Measurements from ENCODE around the gene IER3IP1. TPM values are rescaled to one million over a fixed set of nuclear protein-coding genes. Genes with fewer than 3 reads are reported as not detected.

The IER3IP1 gene
- polyA plus RNA-seq, 1 experiment = 11.1 TPM

DNA sequence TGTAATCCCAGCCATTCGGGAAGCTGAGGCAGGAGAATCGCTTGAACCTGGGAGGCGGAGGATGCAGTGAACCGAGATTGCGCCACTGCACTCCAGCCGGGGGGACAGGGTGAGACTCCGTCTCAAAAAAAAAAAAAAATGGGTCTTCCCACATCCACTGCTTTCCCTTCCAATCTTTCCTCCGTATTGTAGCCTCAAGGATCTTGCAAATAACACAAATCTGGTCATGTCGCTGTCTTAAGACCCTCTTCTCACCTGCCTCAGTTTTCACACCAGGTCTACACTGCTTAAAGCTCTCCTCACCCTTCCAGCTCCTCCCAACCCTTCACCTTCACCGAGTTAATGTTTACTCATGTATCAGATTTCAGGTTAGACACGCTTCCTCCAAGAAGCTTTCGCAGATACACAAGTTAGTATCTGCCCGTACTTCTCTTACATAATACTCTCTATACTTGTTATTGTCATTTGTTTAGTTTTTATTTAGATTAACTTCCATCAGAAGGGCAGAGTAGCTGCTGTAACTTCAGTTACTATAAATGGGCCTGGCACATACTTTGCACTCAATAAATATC, 1.5 kb downstream of the IER3IP1 start:
- H3K36me3 ChIP-seq (ENCODE audit: control insufficient read depth, insufficient read depth, low read length) = no peaks in the 10 kb centered on the region
- ChIA-PET POLR2A (no interaction called here), CTCF (interaction anchor here (0.8 to 1.2 kb wide), 2 partner anchors 24 to 62 kb away, joined by 3 read pairs; partner anchors contain the start of gene HDHD2)
- TF ChIP-seq, protein P1, sequence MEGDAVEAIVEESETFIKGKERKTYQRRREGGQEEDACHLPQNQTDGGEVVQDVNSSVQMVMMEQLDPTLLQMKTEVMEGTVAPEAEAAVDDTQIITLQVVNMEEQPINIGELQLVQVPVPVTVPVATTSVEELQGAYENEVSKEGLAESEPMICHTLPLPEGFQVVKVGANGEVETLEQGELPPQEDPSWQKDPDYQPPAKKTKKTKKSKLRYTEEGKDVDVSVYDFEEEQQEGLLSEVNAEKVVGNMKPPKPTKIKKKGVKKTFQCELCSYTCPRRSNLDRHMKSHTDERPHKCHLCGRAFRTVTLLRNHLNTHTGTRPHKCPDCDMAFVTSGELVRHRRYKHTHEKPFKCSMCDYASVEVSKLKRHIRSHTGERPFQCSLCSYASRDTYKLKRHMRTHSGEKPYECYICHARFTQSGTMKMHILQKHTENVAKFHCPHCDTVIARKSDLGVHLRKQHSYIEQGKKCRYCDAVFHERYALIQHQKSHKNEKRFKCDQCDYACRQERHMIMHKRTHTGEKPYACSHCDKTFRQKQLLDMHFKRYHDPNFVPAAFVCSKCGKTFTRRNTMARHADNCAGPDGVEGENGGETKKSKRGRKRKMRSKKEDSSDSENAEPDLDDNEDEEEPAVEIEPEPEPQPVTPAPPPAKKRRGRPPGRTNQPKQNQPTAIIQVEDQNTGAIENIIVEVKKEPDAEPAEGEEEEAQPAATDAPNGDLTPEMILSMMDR (IDR thresholded peaks at IDR 0.05; ENCODE audit: insufficient read depth, low read depth, low read length) = no peak
- no peak for DNase-seq (ENCODE audit: low read depth)
- no peaks in the 10 kb centered on the region; the same call in 1 of the 2 replicates for H3K27me3 ChIP-seq (ENCODE audit: control insufficient read depth, insufficient read depth, low read length)
- peak overlapping the region; percentile 95 for H3K4me3 ChIP-seq (ENCODE audit: low read depth, low read length)

DNA sequence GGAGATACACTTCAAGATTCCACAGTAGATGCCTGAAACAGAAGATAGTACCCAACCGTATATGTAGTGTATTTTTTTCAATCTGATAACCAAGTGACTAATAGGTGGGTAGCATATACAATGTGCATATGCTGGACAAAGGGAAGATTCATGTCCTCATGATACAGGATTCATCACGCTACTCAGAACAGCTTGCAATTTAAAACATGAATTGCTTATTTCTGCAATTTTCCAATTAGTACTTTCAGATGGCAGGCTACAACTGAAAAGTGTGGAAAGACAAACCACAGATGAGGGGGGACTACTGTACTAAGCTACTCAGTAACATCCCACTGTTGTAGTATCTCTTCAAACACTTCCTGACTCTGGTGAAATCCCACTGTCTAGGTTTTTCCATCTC, 3.7 kb downstream of the IER3IP1 start:
- TF ChIP-seq, protein P1 (IDR thresholded peaks at IDR 0.05; ENCODE audit: insufficient read depth, low read depth, low read length) = no peak
- CTCF ChIA-PET = no interaction called here
- Histone ChIP-seq H3K27me3 (ENCODE audit: control insufficient read depth, insufficient read depth, low read length) (no peaks in the 10 kb centered on the region), H3K4me3 (ENCODE audit: low read depth, low read length) (no peak overlapping the region), H3K36me3 (ENCODE audit: control insufficient read depth, insufficient read depth, low read length) (no peaks in the 10 kb centered on the region)
- DNase-seq (ENCODE audit: low read depth) = no peak
- POLR2A ChIA-PET = no interaction called here

DNA sequence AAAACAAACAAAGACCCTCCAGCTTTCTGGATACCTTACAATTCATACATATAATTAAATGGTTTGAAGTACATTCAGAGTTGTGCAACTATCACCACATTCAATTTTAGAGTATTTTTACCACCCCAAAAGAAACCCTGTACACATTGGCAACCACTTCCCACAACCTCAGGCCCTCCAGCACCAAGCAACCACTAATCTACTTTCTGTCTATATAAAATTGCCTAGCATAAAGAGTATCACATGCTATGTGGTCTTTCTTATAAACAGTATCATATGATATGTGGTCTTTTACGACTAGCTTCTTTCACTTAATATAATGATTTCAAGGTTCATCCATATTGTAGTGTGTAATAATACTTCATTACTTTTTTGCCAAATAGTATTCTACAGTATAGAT, 7.3 kb downstream of the IER3IP1 start:
- CTCF ChIA-PET = interaction anchor here (1.2 to 1.7 kb wide), 2 partner anchors 12 to 19 kb away, joined by 3 to 4 read pairs; partner anchors contain the start of gene HDHD2

DNA sequence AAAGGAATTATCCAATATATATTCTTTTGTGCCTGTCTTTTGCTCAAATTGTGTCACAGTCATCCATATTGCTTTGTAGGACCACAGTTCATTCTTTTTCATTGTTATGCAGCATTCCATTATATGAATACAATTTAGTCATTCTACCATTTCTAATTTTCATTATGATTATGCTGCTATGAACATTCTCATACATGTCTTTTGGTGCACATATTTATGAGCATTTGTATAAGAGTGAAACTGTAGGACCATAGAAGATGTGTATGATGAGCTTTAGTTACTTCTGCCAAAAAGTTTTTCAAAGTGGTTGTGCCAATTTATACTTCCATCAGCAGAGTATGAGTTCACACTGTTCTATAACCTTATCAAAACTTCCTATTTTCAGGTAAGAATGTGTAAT, 7.7 kb downstream of the IER3IP1 start:
- ChIA-PET CTCF (interaction anchor here (1.2 to 1.7 kb wide), 3 partner anchors 11 to 588 kb away, joined by 3 to 4 read pairs (median 4); partner anchors contain the start of gene HDHD2), POLR2A (no interaction called here)
- H3K36me3 ChIP-seq (ENCODE audit: control insufficient read depth, insufficient read depth, low read length) = no peaks in the 10 kb centered on the region
- TF ChIP-seq, protein P1 (IDR thresholded peaks at IDR 0.05; ENCODE audit: insufficient read depth, low read depth, low read length) = no peak
- no peaks in the 10 kb centered on the region for H3K27me3 ChIP-seq (ENCODE audit: control insufficient read depth, insufficient read depth, low read length)
- DNase-seq (ENCODE audit: low read depth) = no peak
- H3K4me3 ChIP-seq (ENCODE audit: low read depth, low read length) = no peak overlapping the region

More for the DNA sequence above, 7.3 kb downstream of the IER3IP1 start:
- H3K36me3 ChIP-seq (ENCODE audit: control insufficient read depth, insufficient read depth, low read length) = no peaks in the 10 kb centered on the region
- no peaks in the 10 kb centered on the region for H3K27me3 ChIP-seq (ENCODE audit: control insufficient read depth, insufficient read depth, low read length)
- POLR2A ChIA-PET = no interaction called here
- DNase-seq (ENCODE audit: low read depth) = no peak
- TF ChIP-seq, protein P1 (IDR thresholded peaks at IDR 0.05; ENCODE audit: insufficient read depth, low read depth, low read length) = no peak
- H3K4me3 ChIP-seq (ENCODE audit: low read depth, low read length) = no peak overlapping the region

DNA sequence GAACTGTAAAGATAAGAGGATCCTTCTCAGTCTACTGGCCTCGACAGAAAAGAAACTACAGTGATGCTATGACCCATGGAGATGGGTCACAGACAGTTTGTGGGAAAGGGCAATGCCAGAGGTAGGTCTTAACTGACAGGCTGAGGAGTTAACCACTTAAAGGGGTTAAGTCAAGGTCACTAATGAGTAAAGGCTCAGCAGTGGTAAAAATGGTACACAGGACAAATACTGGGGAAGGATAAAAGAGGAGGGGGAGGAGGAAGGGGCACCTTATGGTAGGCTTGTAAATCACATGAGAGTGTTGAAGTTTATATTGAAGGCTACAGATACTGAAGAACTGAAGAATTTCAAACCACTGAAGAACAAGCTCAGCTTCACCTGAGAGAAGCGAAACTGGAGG, 9.9 kb downstream of the IER3IP1 start:
- H3K36me3 ChIP-seq (ENCODE audit: control insufficient read depth, insufficient read depth, low read length) = no peaks in the 10 kb centered on the region
- no peak for DNase-seq (ENCODE audit: low read depth)
- H3K27me3 ChIP-seq (ENCODE audit: control insufficient read depth, insufficient read depth, low read length) = no peaks in the 10 kb centered on the region
- CTCF ChIA-PET = no interaction called here
- no peak overlapping the region for H3K4me3 ChIP-seq (ENCODE audit: low read depth, low read length)
- POLR2A ChIA-PET = no interaction called here
- TF ChIP-seq, protein P1 (IDR thresholded peaks at IDR 0.05; ENCODE audit: insufficient read depth, low read depth, low read length) = no peak
